Measurements from ENCODE around the gene RNF175.

DNA sequence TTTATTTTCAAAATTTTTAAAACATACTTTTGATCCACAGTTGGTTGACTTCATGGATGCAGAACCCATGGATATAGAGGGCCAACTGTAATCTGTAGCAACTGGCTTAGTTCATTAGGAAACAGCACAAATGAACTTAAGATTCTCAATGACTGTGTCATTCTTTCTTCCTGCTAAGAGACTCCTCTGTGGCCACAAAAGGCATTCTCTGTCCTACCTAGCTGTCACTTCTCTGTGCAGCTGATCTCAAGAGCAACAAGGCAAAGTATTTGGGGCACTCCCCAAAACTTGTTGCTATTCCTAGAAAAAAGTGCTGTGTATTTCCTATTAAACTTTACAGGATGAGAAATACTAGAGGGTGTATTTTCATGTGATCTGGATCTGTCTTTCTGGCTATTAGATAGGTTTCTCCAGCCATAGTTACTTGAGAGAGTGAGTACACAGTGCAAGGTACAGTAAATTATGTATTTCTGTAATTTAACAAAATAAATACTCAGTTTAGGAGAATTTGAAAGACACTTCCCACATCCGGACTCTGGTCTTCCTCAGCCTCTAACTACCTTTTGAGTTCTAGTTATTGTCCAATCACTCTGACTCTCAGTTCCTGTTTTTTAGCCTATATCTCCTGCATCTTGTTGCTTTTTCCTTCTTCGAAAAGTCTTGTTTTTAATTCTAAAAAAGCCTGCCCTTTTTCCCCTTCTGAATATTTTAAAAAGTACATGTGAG is 53.9 kb downstream of the RNF175 start:
- TF ChIP-seq SP1 (CRISPR knock-in tag; conservative IDR thresholded peaks at IDR 0.05) (no peak), ZBTB43 (CRISPR knock-in tag; IDR thresholded peaks at IDR 0.05) (no peak)
